Nephron (organoid): Measurements from ENCODE around the gene CCDC40.

Source experiments
- H3K27ac Mint-ChIP-seq, 3 experiments: 2 replicates each; pipeline ENCODE4 v1.8.0; 2020; ENCODE audit warnings: mixed read lengths in 3 of 3, mild to moderate bottlenecking in 2 of 3, moderate library complexity in 1 of 3
- H3K27me3 Mint-ChIP-seq: 2 replicates; pipeline ENCODE4 v1.8.0; 2021; ENCODE audit warnings: low read depth, mild to moderate bottlenecking, moderate library complexity, mixed read lengths
- H3K36me3 Mint-ChIP-seq: 2 replicates; pipeline ENCODE4 v1.8.0; 2020; ENCODE audit warnings: low read depth, mixed read lengths
- H3K4me1 Mint-ChIP-seq: 2 replicates; pipeline ENCODE4 v1.8.0; 2020; ENCODE audit warnings: mixed read lengths
- H3K4me3 Mint-ChIP-seq, 3 experiments: 2 replicates each; pipeline ENCODE4 v1.8.0; 2020; ENCODE audit warnings: mild to moderate bottlenecking in 3 of 3, mixed read lengths in 3 of 3, moderate library complexity in 2 of 3
- H3K9me3 Mint-ChIP-seq: 2 replicates; pipeline ENCODE4 v1.8.0; 2020; ENCODE audit warnings: mixed read lengths
- TF ChIP-seq, protein P1 (sequence below), 3 experiments: fragments of 200-600 bp; sonication (generic); IDR thresholded peaks; one replicate each; pipeline ENCODE4 v1.5.0; 2021; ENCODE audit warnings: antibody characterized with exemption in 3 of 3; ENCODE audit not compliant: unreplicated experiment in 3 of 3

CCDC40 gene

DNA sequence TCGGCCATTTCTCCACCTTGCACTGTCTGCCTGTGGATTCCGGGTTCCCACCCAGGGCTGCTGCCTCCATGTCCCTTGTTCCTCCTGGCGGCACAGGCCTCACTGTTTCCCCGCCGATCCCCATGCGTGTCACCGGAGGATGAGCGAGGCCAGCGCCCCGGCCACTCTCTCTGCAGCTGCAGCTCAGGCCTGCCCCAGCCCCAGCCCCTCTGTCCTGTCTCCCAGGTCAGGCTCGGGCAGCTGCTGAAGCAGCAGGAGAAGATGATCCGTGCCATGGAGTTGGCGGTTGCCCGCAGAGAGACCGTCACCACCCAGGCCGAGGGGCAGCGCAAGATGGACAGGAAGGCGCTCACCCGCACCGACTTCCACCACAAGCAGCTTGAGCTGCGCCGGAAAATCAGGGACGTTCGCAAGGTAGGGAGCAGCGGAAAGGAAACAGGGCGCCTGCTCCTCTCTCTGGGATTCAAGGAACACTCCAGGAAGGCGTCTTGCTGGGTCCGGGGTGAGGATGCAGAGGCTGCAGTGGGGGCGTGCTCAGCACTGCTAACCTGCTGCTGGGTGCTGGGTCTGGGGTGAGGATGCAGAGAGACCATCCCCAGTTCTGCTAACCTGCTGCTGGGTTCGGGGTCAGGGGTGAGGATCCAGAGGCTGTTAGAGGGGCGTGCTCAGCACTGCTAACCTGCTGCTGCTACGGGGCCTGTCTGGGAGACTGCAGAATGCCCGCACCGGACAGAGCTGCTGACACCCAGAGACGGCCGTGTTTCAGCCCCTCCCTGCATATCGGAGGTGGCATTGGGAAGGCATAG lies 58.8 kb downstream of the CCDC40 start:
- peaks cover 6% of the 10 kb centered on the region for H3K27me3 Mint-ChIP-seq
- no peaks in the 10 kb centered on the region for H3K9me3 Mint-ChIP-seq
- peaks cover 10% of the 10 kb centered on the region for H3K36me3 Mint-ChIP-seq
- H3K4me1 Mint-ChIP-seq = peaks cover 13% of the 10 kb centered on the region
- no peak overlapping the region for H3K27ac Mint-ChIP-seq
- TF ChIP-seq, protein P1, sequence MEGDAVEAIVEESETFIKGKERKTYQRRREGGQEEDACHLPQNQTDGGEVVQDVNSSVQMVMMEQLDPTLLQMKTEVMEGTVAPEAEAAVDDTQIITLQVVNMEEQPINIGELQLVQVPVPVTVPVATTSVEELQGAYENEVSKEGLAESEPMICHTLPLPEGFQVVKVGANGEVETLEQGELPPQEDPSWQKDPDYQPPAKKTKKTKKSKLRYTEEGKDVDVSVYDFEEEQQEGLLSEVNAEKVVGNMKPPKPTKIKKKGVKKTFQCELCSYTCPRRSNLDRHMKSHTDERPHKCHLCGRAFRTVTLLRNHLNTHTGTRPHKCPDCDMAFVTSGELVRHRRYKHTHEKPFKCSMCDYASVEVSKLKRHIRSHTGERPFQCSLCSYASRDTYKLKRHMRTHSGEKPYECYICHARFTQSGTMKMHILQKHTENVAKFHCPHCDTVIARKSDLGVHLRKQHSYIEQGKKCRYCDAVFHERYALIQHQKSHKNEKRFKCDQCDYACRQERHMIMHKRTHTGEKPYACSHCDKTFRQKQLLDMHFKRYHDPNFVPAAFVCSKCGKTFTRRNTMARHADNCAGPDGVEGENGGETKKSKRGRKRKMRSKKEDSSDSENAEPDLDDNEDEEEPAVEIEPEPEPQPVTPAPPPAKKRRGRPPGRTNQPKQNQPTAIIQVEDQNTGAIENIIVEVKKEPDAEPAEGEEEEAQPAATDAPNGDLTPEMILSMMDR (IDR thresholded peaks at IDR 0.05; ENCODE audit: unreplicated experiment in 3 of 3) = no peak
- no peak overlapping the region for H3K4me3 Mint-ChIP-seq

DNA sequence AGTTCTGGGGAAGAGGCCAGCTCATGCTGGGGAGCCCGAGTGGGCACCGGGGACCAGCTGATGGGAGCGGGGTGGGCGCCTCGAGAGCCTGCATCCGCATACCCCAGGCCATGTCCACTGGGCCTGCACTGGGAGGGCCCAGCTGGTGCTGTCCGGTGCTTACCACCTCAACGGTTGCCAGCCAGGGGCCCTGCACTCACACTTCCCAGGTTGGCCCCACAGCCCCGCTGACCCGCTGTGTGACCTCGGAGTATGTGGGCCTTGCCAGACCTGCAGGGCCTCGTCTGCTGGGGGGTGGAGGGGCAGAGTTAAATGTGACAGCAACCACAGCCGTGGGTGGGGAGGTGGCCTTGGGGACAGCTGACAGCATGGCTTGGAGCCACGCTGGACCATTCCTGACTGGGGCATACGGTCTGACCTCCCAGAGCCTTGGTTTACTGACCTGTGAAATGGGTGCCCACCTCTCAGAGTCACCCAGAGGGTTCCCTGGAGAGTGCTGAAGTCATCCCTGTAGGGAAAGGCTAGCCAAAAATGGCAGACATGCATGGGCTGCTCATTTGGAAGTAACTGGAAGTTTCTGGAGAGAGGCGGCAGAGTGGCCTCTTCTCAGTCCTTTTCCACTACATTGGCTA lies 59.5 kb downstream of the CCDC40 start:
- H3K36me3 Mint-ChIP-seq = peaks cover 6% of the 10 kb centered on the region
- peaks cover 6% of the 10 kb centered on the region for H3K27me3 Mint-ChIP-seq
- no peaks in the 10 kb centered on the region for H3K9me3 Mint-ChIP-seq
- no peak overlapping the region for H3K4me3 Mint-ChIP-seq
- no peak overlapping the region for H3K27ac Mint-ChIP-seq
- TF ChIP-seq, protein P1 (IDR thresholded peaks at IDR 0.05; ENCODE audit: unreplicated experiment in 3 of 3) = no peak
- H3K4me1 Mint-ChIP-seq = peaks cover 18% of the 10 kb centered on the region

DNA sequence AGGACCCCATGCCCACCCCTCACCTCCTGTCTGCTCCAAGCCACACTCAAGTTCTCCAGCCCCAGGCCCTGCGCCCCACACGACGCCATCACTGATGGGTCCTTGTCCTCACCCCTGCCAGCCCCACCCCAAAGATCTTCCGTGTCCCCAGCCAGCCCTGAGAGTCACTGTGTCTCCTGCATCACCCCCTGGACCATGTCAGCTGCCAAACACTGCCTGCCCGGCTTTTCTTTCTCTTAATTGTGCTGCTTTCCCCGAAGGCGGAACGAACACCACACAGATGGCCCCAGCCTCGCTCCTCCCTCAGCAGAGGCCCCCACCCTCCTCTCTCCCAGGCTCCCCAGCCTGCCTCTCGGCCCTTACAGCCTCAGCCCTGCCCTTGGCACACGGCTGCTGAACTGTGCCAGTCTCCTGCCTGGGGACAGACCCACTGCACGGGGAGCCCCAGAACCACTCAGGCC lies 60.1 kb downstream of the CCDC40 start:
- TF ChIP-seq, protein P1 (IDR thresholded peaks at IDR 0.05; ENCODE audit: unreplicated experiment in 3 of 3) = no peak
- peaks cover 6% of the 10 kb centered on the region for H3K27me3 Mint-ChIP-seq
- H3K4me3 Mint-ChIP-seq = no peak overlapping the region
- no peaks in the 10 kb centered on the region for H3K9me3 Mint-ChIP-seq
- H3K36me3 Mint-ChIP-seq = peaks cover 4% of the 10 kb centered on the region
- H3K27ac Mint-ChIP-seq = no peak overlapping the region
- peaks cover 19% of the 10 kb centered on the region for H3K4me1 Mint-ChIP-seq

DNA sequence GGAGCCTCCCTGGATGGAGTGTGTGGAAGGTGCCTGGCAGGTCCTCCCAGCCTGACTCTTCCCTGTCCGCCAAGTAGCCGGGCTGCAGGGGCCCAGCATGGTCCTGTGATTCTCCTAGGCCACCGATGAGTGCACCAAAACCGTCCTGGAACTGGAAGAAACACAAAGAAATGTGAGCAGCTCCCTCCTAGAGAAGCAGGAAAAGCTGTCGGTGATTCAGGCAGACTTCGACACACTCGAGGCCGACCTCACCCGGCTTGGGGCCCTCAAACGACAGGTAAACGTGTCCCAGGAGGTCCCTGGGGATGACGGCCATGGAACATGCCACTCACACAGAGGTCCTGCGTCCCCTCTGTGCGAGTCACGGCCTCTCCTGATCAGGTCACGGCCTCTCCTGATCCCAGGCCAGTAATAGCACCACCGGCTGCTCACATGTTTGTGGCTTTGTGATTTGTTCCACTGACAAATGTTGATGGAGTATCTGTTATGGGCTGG lies 60.7 kb downstream of the CCDC40 start:
- TF ChIP-seq, protein P1 (IDR thresholded peaks at IDR 0.05; ENCODE audit: unreplicated experiment in 3 of 3) = no peak
- Mint-ChIP-seq H3K36me3 (peaks cover 3% of the 10 kb centered on the region), H3K27me3 (peaks cover 6% of the 10 kb centered on the region), H3K4me1 (peaks cover 19% of the 10 kb centered on the region), H3K27ac (peak overlapping the region; percentile 10 to 70 (median 35)), H3K9me3 (no peaks in the 10 kb centered on the region), H3K4me3 (peak overlapping the region in 2 of 3 experiments; percentile 65 to 73)

DNA sequence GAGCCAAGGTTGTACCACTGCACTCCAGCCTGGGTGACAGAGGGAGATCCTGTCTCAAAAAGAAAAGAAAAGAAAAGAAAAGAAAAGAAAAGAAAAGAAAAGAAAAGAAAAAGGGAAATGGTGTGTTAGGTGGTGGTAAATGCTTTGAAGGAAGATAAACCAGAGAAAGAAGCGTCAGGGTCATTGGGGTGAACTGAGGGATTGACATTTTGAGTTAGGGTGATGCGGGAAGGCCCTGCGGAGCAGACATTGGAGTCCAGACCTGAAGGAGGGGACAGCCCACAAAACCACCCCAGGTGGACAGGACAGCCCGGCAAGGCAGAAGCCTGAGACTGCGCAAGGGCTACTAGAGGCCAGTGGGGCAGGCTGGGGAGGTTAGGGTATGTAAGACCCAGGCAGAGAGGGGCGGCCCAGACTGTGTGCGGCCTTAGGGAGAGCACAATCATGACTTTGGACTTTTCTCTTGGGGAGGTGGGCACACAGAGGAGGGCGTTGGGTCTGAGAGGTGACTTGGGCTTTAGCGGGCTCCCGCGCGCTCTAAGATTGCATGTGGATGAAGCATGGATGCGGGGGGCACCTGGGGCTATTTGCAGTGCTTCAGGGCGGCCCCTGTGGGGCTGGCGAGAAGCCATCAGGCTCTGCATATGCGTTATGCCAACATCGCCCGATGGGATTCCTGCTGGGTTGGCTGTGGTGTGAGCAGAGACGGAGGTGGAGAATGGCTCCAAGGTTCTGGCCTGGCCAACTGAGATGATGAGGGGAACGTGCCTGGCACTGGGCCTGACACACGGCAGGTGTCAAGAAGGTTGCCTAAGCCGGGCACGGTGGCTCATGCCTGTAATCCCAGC lies 61.6 kb downstream of the CCDC40 start:
- Mint-ChIP-seq H3K27me3 (peaks cover 6% of the 10 kb centered on the region), H3K36me3 (no peaks in the 10 kb centered on the region), H3K4me1 (peaks cover 23% of the 10 kb centered on the region), H3K4me3 (peak overlapping the region; percentile 34 to 73 (median 65)), H3K9me3 (no peaks in the 10 kb centered on the region), H3K27ac (peak overlapping the region; percentile 10 to 70 (median 35))
- TF ChIP-seq, protein P1 (IDR thresholded peaks at IDR 0.05; ENCODE audit: unreplicated experiment in 3 of 3) = no peak
